A549 (cell line): ENCODE measurements around the gene MYH14. TPM values are rescaled to one million over a fixed set of nuclear protein-coding genes. Genes with fewer than 3 reads are reported as not detected.

Source experiments
- ATAC-seq, 2 experiments: fragments of 200-7000 bp in 1 of 2; fragments of >200 bp in 1 of 2; cut with Nextera tagmentation in 1 of 2; cut with Tn5 transposase in 1 of 2; 3 replicates each; pipeline versions ENCODE4 v1.8.0 to v1.9.1; 2018 to 2020; ENCODE audit warnings: mild to moderate bottlenecking in 1 of 2, moderate library complexity in 1 of 2
- CTCF ChIA-PET: fragments of 300-600 bp; sonication (Branson Sonifier 250); formaldehyde crosslinking; extraction: SDS; loops from one replicate; lab custom pipeline; 2021; ENCODE audit warnings: antibody characterized with exemption, inconsistent platforms; lab: Yijun Ruan, JAX
- POLR2A ChIA-PET: fragments of 350-600 bp; formaldehyde crosslinking; extraction: SDS; loops from one replicate; lab custom pipeline; 2021; ENCODE audit warnings: antibody characterized with exemption, inconsistent platforms; lab: Yijun Ruan, JAX
- DNase-seq, 2 experiments: peaks; one replicate each; pipeline versions ENCODE4 v3.0.0 to v3.0.0-alpha.2; 2011 to 2016; ENCODE audit warnings: low read depth in 1 of 2, low spot score in 1 of 2
- FAIRE-seq: peaks from 2 replicates; lab custom pipeline; 2011; peaks lifted over from hg19 to GRCh38; lab: Jason Lieb, UNC
- H3K27ac ChIP-seq, 2 experiments: fragments of >200 bp; sonication (Bioruptor Twin); formaldehyde crosslinking; 3 replicates each; pipeline ENCODE4 v1.5.1; 2016 to 2017
- H3K4me1 ChIP-seq: fragments of >200 bp; sonication (Bioruptor Twin); formaldehyde crosslinking; 3 replicates; pipeline ENCODE4 v1.6.1; 2016
- H3K4me2 ChIP-seq: fragments of >200 bp; sonication (Bioruptor Twin); formaldehyde crosslinking; 3 replicates; pipeline ENCODE4 v1.6.1; 2016
- H3K4me3 ChIP-seq: fragments of >200 bp; sonication (Bioruptor Twin); formaldehyde crosslinking; 3 replicates; pipeline ENCODE4 v1.5.1; 2016
- H3K9me3 ChIP-seq: fragments of >200 bp; sonication (Bioruptor Twin); formaldehyde crosslinking; 3 replicates; pipeline ENCODE4 v1.6.1; 2016
- CBX2 ChIP-seq: fragments of 200-600 bp; sonication (generic); IDR thresholded peaks from 2 replicates; pipeline ENCODE4 v1.6.1; 2016; ENCODE audit warnings: low read depth, mild to moderate bottlenecking, borderline replicate concordance
- CTCF ChIP-seq: fragments of >200 bp; sonication (Bioruptor Twin); formaldehyde crosslinking; IDR thresholded peaks from 3 replicates; pipeline ENCODE4 v1.5.1; 2016
- EHF ChIP-seq: fragments of 250-450 bp; sonication (Bioruptor Pico); IDR thresholded peaks from 2 replicates; pipeline ENCODE4 v1.5.0; 2020; ENCODE audit warnings: mild to moderate bottlenecking
- GATA3 ChIP-seq: IDR thresholded peaks from 2 replicates; pipeline ENCODE4 v1.6.1; 2012; ENCODE audit warnings: borderline replicate concordance
- HDAC2 ChIP-seq: fragments of 200-600 bp; sonication (generic); IDR thresholded peaks from 2 replicates; pipeline ENCODE4 v1.6.1; 2016
- HMGXB4 ChIP-seq: fragments of 250-450 bp; sonication (Bioruptor Pico); IDR thresholded peaks from 2 replicates; pipeline ENCODE4 v1.5.0; 2021; ENCODE audit warnings: mild to moderate bottlenecking, moderate library complexity, borderline replicate concordance
- HOXB13 ChIP-seq: fragments of 250-450 bp; sonication (Bioruptor Pico); IDR thresholded peaks from 2 replicates; pipeline ENCODE4 v1.5.0; 2020; ENCODE audit warnings: low read depth, mild to moderate bottlenecking, moderate library complexity
- JUN ChIP-seq, 2 experiments: fragments of >200 bp; sonication (Bioruptor Twin); formaldehyde crosslinking; IDR thresholded peaks; 2 replicates in 1 of 2; 3 replicates in 1 of 2; pipeline ENCODE4 v1.6.1; 2016 to 2017
- MAX ChIP-seq: IDR thresholded peaks from 2 replicates; pipeline ENCODE4 v1.6.1; 2012
- MAZ ChIP-seq: fragments of 150-350 bp; IDR thresholded peaks from 2 replicates; pipeline ENCODE4 v1.6.1; 2014; ENCODE audit warnings: antibody characterized with exemption, low read depth, low read length, borderline replicate concordance
- NFE2L2 ChIP-seq: fragments of 150-350 bp; conservative IDR thresholded peaks from 2 replicates; pipeline ENCODE4 v1.6.1; 2014; ENCODE audit warnings: low read length
- POLR2A ChIP-seq: IDR thresholded peaks from 2 replicates; pipeline ENCODE4 v1.6.1; 2012; ENCODE audit warnings: mild to moderate bottlenecking, low read length
- RAD21 ChIP-seq, 2 experiments: fragments of >200 bp in 1 of 2; sonication (Bioruptor Twin) in 1 of 2; formaldehyde crosslinking in 1 of 2; IDR thresholded peaks in 1 of 2; conservative IDR thresholded peaks in 1 of 2; 2 replicates in 1 of 2; 3 replicates in 1 of 2; pipeline ENCODE4 v1.6.1; 2012 to 2018; ENCODE audit warnings: inconsistent platforms in 1 of 2
- REST ChIP-seq: fragments of 200-600 bp; sonication (generic); IDR thresholded peaks from 2 replicates; pipeline ENCODE4 v1.6.1; 2016; ENCODE audit warnings: antibody characterized with exemption, mild to moderate bottlenecking, moderate library complexity
- RNF2 ChIP-seq: fragments of 200-600 bp; sonication (generic); IDR thresholded peaks from 2 replicates; pipeline ENCODE4 v1.6.1; 2016; ENCODE audit warnings: low read depth, mild to moderate bottlenecking, antibody characterized with exemption, moderate library complexity, borderline replicate concordance
- SMC3 ChIP-seq: fragments of >200 bp; sonication (Bioruptor Twin); formaldehyde crosslinking; IDR thresholded peaks from 3 replicates; pipeline ENCODE4 v1.6.1; 2018; ENCODE audit warnings: inconsistent platforms
- ZNF302 ChIP-seq: fragments of 250-450 bp; sonication (Bioruptor Pico); IDR thresholded peaks from 2 replicates; pipeline ENCODE4 v1.9.0; 2021; ENCODE audit warnings: inconsistent platforms, mild to moderate bottlenecking, moderate library complexity
- WGBS: methylation state at CpG from one replicate; pipeline ENCODE4 v1.1.6; 2017; ENCODE audit errors: missing lambda C conversion rate; 5-methylcytosine and 5-hydroxymethylcytosine counted together
- polyA plus RNA-seq, 4 experiments: library from polyadenylated mRNA; depleted of rRNA in 3 of 4; stranded (reverse); fragments of >200 nt; fragmentation: RNase III in 1 of 4; extraction: RNeasy Plus Mini Kit Qiagen cat#74134 plus additional on column Dnase treatment in 1 of 4; gene quantifications; 2 replicates in 3 of 4; 3 replicates in 1 of 4; pipeline ENCODE4 v1.2.3, GENCODE V29; 2011 to 2017

MYH14 gene
- polyA plus RNA-seq, 2 of the 4 experiments (the other 2 are of a cell fraction) = 4.0 to 7.0 TPM

GRCh38 chr19:50327461-50328223 lies 124.2 kb downstream of the MYH14 start (continued):
- no peak for TF ChIP-seq HMGXB4 (CRISPR knock-in tag)
- TF ChIP-seq HOXB13 (CRISPR knock-in tag) = no peak
- no peak for TF ChIP-seq MAZ
- TF ChIP-seq, all 56 proteins: peak for 0

GRCh38 chr19:50328224-50328872 lies 124.9 kb downstream of the MYH14 start:
- peaks cover 41% of the 10 kb centered on the region for H3K4me1 ChIP-seq
- ChIA-PET POLR2A (interaction anchor here (0.6 to 1.9 kb wide), 10 partner anchors 13 to 1072 kb away, joined by 3 to 23 read pairs (median 6); partner anchors contain the start of genes ATF5, NUP62 and POLD1), CTCF (interaction anchor here (0.6 to 3.0 kb wide), 43 partner anchors 9 to 394 kb away, joined by 3 to 76 read pairs (median 4); no protein-coding TSS in a partner anchor)
- peak in 1 of 2 experiments; percentile 57 for DNase-seq
- TF ChIP-seq REST = no peak
- peak; percentile 80 for TF ChIP-seq SMC3
- TF ChIP-seq GATA3 = no peak
- TF ChIP-seq MAX = peak; percentile 75
- no peak for TF ChIP-seq MAZ
- TF ChIP-seq EHF (CRISPR knock-in tag) = no peak
- TF ChIP-seq POLR2A = no peak
- TF ChIP-seq JUN (IDR thresholded peaks at IDR 0.05) = peak in 1 of 2 experiments; percentile 31; a peak in 1 of 5 replicates
- TF ChIP-seq CBX2 = no peak
- TF ChIP-seq NFE2L2 = no peak
- TF ChIP-seq RNF2 = 0 out of 2 replicates have a peak, but pooled peaks have one; percentile 34
- peak; percentile 81 for TF ChIP-seq CTCF
- no peak for TF ChIP-seq ZNF302 (CRISPR knock-in tag)
- no peak for TF ChIP-seq HDAC2
- no peak for TF ChIP-seq HOXB13 (CRISPR knock-in tag)
- TF ChIP-seq RAD21 (conservative IDR thresholded peaks at IDR 0.05 in 1 of 2, IDR thresholded peaks at IDR 0.05 in 1 of 2) = peak in 1 of 2 experiments; percentile 57; a peak in 2 of 5 replicates
- TF ChIP-seq, all 56 proteins: peak for 6
- peak overlapping the region; percentile 92 for H3K4me2 ChIP-seq
- FAIRE-seq (no peak), ATAC-seq (peak in 1 of 2 experiments; percentile 3; a peak in 1 of 6 replicates)
- peak overlapping the region; percentile 37 to 75; a peak in 5 of 6 replicates for H3K27ac ChIP-seq
- H3K4me3 ChIP-seq = peak overlapping the region; percentile 46
- 5% methylated on average over 25 of the region's 104 CpGs for WGBS
- no peaks in the 10 kb centered on the region for H3K9me3 ChIP-seq
